Measurements from ENCODE around the gene MAP4K3.
"Not testable (repeated sequence)": the region's sequence is repeated elsewhere in the genome, so short reads cannot be mapped to it uniquely, and the experiment has no call there.

MAP4K3 gene

GRCh38 chr2:39368846-39369245 is 68.2 kb downstream of the MAP4K3 start:
- DNase-seq = no peak

- no peak for DNase-seq
These were observed 68.7 kb downstream of the MAP4K3 start for GRCh38 chr2:39368376-39368775.

- DNase-seq = no peak
These were observed 74.5 kb downstream of the MAP4K3 start for GRCh38 chr2:39362595-39362994.

- no peak for DNase-seq
These were observed 75.6 kb downstream of the MAP4K3 start for GRCh38 chr2:39361511-39361910.

- not testable (repeated sequence) for DNase-seq
These were observed 76.7 kb downstream of the MAP4K3 start for GRCh38 chr2:39360342-39360741.

GRCh38 chr2:39359453-39360038 is 77.5 kb downstream of the MAP4K3 start:
- no peak for DNase-seq

GRCh38 chr2:39356922-39357639 is 80.0 kb downstream of the MAP4K3 start:
- no peak for DNase-seq

GRCh38 chr2:39350658-39351057 is 86.4 kb downstream of the MAP4K3 start:
- no peak for DNase-seq

- no peak for DNase-seq
These were observed 98.6 kb downstream of the MAP4K3 start for GRCh38 chr2:39338502-39338901.

GRCh38 chr2:39335930-39336329 is 101.2 kb downstream of the MAP4K3 start:
- no peak for DNase-seq

GRCh38 chr2:39334978-39335377 is 102.1 kb downstream of the MAP4K3 start:
- no peak for DNase-seq

- no peak for DNase-seq
These were observed 102.6 kb downstream of the MAP4K3 start for GRCh38 chr2:39334529-39334928.

- no peak for DNase-seq
These were observed 110.4 kb downstream of the MAP4K3 start for GRCh38 chr2:39326644-39327043.

GRCh38 chr2:39325966-39326365 is 111.1 kb downstream of the MAP4K3 start:
- no peak for DNase-seq

- not testable (repeated sequence) for DNase-seq
These were observed 115.7 kb downstream of the MAP4K3 start for GRCh38 chr2:39321056-39322035.

GRCh38 chr2:39320162-39320561 is 116.9 kb downstream of the MAP4K3 start:
- DNase-seq = no peak

GRCh38 chr2:39313575-39313974 is 123.5 kb downstream of the MAP4K3 start:
- no peak for DNase-seq

GRCh38 chr2:39311469-39311868 is 125.6 kb downstream of the MAP4K3 start:
- no peak for DNase-seq

- no peak for DNase-seq
These were observed 128.3 kb downstream of the MAP4K3 start for GRCh38 chr2:39308778-39309177.

GRCh38 chr2:39306626-39307025 is 130.5 kb downstream of the MAP4K3 start:
- DNase-seq = no peak

GRCh38 chr2:39304729-39305128 is 132.4 kb downstream of the MAP4K3 start:
- DNase-seq = no peak

GRCh38 chr2:39304200-39304599 is 132.9 kb downstream of the MAP4K3 start:
- no peak for DNase-seq

GRCh38 chr2:39301352-39301751 is 135.7 kb downstream of the MAP4K3 start:
- DNase-seq = no peak
